Measurements from ENCODE around the gene ADGRA1.
"Not testable (repeated sequence)": the region's sequence is repeated elsewhere in the genome, so short reads cannot be mapped to it uniquely, and the experiment has no call there.

The ADGRA1 gene

DNA sequence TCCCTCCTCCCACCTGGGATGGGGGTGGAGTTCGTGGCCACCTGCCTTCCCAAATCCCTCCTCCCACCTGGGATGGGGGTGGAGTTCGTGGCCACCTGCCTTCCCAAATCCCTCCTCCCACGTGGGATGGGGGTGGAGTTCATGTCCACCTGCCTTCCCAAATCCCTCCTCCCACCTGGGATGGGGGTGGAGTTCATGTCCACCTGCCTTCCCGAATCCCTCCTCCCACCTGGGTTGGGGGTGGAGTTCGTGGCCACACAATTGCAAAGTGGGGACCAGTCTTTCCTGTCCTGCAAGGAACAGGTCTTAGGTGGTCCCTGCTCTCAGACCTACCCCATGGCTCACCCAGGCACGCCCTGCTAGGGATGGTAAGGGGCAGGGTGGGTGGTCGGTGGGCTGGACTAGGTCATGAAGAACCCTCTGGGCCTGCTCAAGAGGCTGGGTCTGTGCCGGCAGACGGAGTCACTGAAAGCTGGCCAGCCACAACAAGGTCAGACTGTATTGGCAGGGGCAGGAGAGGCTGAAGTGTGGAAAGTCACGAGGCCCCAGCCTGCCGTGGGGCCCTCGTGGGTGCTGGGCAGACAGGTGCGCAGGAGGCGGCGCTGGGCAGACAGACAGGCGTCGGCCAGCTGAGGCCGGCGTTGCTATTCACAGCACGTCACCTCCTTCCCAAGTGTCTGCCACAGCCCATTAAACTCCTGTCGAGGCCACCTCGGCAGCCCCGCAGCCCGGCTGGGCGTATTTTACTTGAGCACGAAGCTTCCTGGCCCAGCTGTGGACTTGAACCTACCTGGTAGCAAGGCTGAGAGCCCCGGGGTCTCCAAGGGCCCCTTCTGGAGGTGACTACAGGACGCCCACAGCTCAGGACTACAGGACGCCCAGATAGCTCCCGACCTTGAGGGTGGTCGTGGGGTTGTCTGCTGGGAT, 76.4 kb downstream of the ADGRA1 start:
- DNase-seq (ENCODE audit: low spot score) = no peak

DNA sequence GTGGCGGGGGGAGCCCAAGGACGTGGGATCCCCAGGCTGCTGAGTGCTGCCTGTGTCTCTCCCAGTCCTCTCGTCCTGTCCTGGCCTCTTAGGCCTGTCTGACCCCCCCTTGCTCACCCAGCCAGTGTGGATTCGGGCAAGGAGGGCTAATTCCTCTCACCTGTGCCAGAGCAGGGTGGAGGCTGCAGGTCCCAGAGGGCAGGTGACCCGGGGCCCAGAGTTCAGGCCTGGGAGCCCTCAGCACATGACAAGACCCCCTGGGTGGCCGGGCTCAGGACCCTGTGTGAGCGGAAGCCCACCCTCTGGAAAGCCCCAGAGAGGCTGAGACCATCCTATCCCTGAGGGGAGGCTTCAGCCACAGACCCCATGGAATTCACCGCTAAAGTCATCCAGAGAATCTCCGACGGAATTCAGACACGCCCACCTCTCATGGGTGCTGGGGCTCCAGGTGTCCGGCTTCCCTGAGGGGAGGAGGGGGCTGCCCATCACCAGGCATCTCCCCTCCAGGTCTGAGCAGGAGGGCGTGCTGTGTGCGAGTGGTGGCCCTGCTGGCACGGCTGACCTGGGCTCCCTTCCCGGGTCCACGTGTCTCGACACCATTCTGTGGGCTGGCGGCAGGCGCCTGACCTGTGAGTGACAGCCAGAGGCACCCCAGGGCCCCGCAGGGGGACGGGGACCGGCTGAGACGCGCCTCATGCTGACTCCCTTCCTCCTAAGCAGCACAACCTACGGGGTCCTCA, 77.3 kb downstream of the ADGRA1 start:
- no peak for DNase-seq (ENCODE audit: low spot score)

DNA sequence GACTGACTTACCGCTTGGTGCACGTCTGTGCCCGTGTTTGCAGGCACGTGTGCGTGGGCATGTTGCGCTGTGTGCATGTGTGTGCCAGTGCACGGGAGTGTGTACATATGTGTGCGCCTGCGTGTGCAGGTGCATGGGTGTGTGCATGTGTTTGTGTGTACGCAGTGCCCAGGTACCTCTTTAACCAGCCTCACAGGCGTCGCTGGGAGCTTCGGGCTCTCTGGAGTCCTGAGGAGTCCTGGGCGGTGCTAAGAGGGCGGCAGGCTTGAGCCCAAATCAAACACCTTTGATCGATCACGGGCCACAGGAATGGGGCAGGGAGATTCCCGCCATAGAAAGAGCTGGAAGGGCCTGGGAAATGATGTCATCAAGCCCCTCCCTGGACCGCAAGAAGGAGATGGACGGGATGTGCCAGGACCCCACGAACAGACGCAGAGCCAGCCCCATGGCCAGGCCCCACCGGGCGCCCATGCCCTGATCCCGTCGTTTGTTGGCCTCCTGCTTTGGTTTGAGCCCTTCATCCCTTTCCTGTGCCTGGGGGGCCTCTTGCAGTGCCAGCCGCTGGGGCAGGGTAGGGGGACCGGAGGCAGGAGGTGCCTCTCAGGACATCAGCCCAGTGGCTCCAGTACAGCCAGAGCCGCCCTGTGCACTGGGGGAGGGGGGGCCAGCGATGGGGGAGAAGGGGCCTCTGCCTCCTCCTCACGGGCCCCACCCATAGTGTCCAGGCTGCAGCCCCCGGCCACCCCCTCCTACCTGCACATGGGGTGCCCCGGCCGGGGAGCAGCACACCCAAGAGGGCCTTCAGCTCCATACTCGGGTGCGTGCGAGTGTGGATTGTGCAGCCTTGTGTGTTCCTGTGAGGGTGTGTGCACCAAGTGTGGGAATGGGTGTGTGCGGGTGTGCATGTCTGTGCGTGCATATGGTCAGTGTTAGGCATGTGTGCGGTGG, 78.1 kb downstream of the ADGRA1 start:
- no peak for DNase-seq (ENCODE audit: low spot score)

DNA sequence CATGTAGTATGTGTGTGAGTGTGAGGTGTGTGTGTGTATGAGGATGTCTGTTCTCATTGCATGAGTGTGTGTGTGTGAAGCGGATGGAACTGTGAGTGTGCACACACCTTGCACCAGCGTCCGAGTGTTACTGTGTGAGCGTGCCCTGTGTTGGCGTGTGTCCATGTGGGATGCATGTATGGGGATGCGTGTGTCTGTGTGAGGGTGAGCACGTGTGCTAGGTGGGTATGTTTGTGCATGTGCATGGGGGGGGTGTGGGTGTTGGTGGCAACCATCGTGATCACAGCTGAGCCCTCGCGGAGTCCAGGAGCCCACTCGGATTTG, 78.7 kb downstream of the ADGRA1 start:
- DNase-seq (ENCODE audit: low spot score) = no peak

DNA sequence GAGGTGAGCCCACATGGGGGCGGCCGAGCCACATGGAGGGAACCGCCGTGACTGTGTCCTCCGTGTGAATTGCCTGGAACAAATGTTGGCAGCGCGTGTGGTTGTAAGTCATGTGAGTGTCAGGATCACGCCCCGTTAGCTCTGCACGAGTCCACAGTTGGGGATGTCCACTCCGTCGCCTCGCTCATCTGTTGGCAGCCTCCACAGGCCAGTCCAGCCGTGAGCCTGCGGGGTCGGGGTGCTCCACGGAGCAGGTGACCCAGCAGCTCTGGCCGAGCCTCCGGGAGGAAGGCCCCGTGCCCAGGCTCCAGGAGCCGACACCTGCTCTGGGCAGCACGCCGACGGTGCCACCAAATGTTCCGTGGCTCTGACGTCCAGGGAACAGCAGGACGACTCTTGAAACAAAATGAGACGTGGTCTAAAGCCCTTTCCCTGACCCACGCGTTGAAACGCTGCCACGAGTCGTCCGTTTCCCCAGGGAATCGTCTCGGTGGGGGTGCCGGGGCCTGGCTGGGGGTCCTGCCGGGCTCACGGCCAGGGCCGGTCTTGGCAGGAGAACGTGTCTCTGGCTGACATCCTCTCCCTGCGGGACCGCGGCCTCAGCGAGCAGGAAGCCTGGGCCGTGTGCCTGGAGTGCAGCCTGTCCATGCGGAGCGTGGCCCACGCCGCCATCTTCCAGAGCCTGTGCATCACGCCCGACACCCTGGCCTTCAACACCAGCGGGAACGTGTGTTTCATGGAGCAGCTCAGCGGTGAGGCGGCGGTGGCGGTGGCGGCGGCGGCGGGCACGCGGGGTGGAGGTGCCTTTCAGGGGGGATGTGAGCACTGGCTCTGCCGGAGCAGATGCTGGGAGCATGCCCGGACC, 79.3 kb downstream of the ADGRA1 start:
- no peak for DNase-seq (ENCODE audit: low spot score)

DNA sequence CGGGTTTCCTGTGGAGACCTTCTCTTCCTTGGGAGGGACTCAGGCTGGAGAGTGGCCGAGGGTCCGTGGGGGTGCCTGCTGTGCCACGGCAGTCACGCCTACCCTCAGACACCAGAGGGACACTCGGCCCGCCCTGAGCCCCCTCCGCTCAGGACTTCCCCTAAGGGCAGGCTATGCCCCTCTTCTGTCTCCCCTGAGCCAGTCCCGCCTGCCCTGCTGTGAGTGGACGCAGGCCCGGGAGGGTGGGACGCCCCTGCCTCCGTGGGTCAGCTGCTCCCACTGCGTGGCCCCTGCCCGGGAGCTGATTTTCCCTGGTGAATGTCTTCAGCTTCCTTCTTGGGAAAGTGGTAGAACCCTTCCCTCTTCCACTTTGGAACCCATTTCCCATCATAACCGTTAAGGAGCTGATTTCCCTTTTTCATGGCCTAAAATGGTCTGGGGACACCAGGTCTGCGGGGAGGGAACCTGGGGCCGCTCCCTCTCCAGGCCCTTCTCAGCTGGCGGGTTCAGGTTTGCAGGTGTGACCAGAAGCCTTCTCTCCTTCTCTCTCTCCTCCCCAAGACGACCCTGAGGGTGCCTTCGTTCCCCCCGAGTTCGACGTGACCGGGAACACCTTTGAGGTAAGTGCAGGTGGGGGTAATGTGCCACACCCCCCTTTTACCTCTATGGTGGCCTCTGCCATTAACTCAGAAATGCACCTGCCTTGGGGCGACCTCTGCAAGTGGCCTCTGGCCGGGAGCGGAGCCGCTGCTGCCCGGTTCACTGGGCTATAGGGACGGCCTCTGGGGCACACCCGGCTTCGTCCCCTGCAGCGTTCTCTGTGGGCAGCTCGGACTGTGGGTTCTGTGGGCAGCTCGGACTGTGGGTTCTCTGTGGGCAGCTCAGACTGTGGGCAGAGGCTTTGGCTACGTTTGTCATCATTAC, 80.2 kb downstream of the ADGRA1 start:
- no peak for DNase-seq (ENCODE audit: low spot score)

DNA sequence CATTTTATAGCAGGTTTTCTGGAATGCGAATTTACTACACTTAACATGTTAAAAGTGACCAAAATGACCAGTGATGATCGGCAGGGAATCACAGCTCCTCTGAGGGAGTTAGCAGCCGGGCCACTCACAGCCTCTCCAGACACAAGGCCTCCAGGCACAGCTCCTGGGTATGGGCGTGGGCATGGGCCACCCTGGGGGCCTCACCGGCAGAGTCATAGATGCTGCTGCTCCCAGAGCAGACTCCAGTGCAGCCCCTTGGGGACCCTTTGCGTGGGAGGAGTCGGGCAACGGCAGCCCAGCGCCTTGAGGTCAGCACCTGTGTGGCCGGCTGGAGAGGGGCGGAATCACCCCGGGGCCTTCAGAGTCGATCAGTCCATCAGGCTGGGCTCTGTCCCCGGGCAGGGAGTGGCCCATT, 80.9 kb downstream of the ADGRA1 start:
- no peak for DNase-seq (ENCODE audit: low spot score)

DNA sequence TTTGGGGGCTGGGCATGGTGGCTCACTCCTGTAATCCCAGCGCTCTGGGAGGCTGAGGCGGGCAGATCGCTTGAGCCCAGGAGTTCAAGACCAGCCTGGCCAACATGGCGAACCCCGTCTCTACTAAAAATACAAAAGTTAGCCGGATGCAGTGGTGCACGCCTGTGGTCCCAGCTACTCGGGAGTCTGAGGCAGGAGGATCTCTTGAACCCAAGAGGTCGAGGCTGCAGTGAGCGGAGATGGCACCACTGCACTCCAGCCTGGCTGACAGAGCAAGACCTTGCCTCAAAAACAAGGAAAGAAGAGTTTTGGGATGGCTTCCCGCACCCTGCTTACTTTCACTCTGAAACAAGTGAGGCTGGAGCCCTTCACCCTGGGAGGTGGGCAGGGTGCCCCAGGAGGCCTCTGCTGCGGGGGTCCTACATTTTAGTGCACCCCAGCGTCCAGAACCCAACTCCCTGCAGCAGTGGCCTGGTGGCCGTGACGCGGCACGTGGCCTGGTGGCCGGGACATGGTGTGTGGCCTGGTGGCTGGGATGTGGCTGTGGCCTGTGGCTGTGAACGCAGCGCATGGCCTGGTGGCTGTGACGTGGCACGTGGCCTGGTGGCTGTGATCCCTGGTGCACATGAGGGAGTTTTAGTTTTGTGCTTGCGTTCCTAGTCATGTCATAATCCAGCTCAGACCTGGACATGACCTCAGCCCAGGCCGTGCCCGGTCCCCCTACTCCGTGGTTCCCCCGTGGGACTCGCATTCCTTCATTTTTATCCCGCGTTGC, 81.6 kb downstream of the ADGRA1 start:
- no peak for DNase-seq (ENCODE audit: low spot score)

DNA sequence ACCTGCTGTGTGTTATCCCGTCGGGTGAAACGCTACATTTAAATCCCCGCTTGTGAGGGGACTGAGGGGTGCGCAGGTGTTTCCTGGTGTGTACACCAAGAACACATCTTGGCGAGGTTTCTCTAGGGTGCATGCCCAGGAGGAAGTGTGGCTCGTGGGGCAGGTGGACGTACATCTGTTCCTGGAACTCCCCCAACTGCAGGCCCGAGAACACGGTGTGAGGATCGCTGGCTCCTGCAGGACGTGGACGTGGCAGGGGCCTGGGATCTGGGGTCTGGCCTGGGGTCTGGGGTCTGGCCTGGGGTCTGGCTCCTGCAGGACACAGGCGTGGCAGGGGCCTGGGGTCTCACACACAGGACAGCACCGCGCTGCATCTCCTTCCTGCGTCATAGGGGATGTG, 82.4 kb downstream of the ADGRA1 start:
- DNase-seq (ENCODE audit: low spot score) = no peak

DNA sequence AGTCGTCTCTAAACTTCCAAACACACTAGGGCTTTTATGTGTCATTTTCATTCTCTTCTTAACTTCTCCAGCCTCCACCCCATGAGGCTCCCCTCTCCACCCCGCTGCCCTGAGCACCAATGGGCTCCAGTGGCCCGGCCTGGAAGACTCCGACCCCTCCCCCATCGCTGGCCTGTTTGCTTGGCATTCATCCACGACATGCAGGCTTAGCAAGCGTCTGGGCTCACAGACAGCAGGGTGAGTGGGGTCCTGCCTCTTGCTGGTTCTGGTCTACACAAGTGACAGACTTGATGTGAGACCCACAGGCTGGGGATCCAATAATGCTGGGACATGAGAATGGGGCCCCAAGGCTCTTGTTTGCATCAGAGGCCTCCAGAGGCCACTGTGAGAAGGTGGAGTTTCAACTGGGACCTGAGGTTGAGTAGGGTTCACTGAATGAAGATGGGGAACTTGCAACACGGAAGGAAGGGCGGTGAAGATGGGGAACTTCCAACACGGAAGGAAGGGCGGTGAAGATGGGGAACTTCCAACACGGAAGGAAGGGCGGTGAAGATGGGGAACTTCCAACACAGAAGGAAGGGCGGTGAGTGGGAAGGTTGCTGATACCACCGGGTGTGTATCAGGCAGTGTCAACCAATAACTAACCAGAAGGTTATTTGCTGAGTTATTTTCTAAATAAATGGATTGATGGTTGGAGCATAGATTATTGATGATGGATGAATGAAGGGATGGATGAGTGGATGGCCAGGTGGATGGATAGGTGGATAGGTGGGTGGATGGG, 86.3 kb downstream of the ADGRA1 start:
- no peak for DNase-seq (ENCODE audit: low spot score)

DNA sequence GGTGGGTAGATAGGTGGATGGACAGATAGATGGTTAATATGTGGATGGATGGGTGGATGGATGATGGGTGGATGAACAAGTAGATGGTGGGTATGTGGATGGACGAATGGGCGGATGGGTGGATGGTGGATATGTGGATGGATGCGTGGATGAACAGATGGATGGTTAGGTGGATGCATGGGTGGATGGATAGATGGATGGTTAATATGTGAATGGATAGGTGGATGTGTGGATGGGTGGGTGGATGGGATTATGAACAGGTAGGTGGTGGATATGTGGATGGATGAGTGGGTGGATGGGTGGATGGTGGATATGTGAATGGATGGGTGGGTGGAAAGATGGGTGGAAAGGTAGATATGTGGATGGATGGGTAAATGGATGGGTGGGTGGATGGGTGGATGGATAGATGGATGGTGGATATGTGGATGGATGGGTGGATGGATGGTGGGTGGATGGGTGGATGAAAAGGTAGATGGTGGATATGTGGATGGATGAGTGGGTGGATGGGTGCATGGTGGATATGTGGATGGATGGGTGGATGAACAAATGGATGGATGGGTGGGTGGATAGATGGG, 87.1 kb downstream of the ADGRA1 start:
- no peak for DNase-seq (ENCODE audit: low spot score)

DNA sequence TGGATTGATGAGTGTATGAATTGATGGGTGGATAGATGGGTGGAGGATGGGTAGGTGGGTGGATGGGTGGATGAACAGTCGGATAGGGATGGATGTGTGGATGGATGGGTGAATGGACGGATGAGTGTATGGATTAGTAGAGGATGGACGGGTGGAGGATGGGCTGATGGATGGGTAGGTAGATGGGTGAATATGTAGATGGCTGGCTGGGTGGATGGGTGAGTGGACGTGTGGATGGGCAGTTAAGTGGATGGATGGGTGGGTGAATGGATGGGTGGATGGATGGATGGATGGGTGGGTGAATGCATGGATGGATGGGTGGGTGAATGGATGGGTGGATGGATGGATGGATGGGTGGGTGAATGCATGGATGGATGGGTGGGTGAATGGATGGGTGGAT, 87.9 kb downstream of the ADGRA1 start:
- not testable (repeated sequence) for DNase-seq (ENCODE audit: low spot score)

DNA sequence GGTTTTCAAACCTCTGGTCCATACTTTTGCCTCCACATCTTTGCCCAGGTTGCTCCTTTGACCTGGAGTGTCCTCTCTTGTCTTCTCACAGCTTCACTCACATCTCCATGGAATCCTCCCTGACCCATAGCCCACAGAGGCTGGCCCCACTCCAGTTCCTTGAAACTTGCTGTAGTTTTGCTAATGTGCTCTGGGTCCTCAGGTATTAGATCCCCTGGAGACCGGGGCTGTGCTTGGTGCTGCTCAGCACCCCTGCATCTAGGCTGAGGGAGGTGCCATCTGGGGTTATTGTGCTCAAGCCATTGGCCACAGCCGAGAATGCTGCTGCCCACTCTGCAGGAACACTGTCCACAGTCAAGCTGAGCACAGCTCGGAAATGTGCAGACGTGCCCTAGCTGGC, 88.8 kb downstream of the ADGRA1 start:
- DNase-seq (ENCODE audit: low spot score) = no peak

DNA sequence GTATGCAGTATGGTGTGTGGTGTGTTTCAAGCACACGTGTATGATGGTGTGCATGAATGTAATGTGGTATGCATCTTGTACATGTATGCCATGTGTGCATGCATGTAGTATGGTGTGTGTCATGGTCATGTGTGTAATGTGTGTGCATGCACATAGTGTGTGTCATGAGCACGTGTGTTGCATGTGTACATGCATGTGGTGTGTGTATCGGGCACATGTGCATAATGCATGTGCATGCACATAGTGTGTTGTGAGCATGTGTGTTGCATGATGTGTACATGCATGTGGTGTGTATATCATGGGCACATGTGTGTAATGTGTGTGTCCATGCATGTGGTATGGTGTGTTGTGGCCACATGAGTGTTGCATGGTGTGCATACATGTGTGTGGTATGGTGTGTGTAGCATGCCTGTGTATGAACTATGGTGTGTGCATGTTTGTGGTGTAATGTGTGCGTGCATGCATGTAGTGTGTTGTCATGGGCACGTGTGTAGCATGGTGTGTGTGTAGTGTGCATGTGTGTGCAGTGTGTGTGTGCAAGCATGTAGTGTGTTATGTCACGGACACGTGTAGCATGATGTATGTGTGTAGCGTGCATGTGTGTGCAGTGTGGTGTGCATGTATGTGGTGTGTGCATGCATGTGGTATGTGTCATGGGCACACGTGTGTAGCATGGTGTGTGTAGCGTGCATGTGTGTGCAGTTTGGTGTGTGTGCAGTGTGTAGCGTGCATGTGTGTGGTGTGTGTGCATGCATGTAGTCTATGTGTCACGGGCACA, 89.8 kb downstream of the ADGRA1 start:
- no peak for DNase-seq (ENCODE audit: low spot score)

DNA sequence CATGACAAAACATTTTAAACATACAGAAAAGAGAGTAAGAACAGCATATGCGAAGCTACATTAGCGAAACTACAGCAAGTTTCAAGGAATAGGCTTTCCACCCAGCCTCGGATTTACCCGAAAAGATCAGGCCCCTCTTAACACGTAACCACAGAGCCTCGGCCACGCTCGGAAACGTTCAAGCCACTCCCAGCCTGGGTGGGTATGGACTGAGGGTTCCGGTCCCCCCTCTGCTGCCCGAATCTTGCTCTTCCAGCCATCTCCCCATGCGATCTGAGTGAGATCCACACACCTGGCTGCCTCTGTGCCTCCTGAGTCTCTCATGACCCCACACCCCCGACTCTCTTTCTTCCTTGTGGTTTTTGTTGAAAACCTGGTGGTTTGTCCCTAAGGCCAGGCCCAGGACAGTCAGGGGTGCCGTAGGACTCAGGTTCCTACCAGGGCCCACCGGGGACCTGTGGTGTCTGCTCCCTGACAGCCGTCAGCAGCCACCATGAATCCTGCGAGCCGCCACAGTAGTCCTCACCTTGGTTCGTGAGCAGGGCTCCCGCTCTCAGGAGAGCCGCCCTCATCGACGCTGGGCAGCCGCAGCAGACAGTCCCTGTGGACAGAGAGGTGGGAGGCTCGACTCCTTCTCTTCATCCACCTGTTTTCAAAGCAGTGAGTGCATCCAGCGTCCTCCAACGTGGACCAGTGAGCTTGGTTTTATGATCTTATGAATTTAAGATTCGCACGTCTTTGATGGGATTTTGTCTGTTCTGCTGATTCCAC, 90.8 kb downstream of the ADGRA1 start:
- DNase-seq (ENCODE audit: low spot score) = no peak

DNA sequence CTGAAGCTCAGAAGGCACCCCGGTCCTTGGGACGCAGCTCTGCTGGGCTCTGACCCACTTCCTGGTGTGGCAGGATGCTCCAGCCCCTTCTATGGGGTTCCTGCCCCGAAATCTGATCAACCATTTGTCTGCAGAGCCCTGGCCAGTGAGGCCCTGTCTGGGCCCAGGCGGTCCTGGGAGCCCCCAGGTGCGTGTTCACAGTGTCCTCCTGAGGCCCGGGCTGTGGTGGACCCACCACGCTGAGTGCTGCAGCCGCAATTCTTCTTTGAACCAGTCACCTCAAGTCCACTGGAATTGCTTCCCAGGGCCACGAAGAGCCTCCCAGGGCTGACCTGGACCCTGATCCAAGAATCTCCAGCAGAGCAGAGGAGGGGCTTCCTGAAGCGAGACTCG, 91.4 kb downstream of the ADGRA1 start:
- no peak for DNase-seq (ENCODE audit: low spot score)

DNA sequence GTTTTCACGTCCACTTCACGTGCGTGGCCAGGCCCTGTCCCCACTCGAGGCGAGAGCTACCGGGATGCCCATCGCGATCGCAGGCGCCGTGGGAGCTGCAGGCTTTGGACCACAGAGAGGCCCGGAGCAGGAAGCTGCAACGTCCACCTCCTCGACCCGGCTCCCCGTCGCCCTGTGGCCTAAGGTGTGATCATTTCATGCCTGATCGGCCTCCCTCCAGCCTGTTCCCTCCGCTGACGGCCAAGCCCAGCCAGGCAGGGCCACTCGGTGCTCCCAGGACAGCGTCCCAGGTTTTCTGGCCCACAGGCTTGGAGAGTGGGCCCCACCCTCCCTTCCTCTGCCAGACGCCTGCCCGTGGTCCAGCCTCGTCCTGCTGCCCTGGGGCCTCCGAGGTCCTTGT, 91.9 kb downstream of the ADGRA1 start:
- DNase-seq (ENCODE audit: low spot score) = no peak

All from hematopoietic multipotent progenitor cell treated with erythropoietin and hydrocortisone succinate and interleukin-3 and kit ligand, for 15 days (in vitro differentiated cells).